ENCODE measurements around the gene KDM2A.
A peak's percentile ranks its signal among the peaks of the same experiment; 100 is the strongest.

KDM2A gene

DNA sequence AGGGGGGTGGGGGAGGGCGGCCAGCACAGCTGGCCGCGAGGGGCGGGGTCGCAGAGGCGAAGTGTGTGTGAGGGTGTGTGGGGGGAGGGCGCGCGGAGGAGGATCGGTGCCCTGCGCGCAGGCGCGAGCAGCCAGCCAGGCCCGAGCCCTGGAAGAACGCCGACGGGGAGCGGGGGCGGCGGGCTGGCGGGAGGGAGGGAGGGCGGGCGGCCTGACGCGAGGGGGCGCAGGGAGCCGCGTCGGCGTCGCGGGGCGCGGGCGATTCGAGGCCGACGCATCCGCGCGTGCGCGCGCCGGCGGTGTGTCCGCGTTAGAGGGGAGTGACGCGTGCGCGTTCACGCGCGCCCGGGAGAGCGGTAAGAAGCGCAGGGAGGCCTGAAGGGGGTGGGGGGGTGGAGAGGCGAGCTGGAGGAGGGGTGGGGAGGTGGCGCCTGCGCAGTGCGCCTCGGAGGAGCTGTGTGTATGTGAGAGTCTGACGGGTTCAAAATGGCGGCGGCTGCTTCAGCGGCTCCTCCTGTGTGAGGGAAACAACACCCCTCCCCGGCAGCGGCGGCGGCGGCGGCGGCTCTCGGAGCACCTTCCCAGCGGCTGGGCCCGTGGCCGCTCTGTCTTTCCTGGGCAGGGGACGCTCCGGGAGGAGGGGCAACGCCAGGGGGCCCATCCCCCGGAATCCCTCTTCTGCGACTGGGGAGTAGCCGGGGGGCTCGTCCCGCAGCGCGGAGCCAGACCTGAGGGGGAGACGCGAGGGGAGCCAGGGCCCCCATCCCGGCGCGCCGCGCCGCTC lies at the start of gene KDM2A:
KDM2A (plus strand) TSS at position 463 of the 784 bp plus-strand sequence. CDS start 2,054 bp downstream, outside the sequence.
- DNase-seq (ENCODE audit: low read depth in 2 of 2) = peak; percentile 97 to 98

DNA sequence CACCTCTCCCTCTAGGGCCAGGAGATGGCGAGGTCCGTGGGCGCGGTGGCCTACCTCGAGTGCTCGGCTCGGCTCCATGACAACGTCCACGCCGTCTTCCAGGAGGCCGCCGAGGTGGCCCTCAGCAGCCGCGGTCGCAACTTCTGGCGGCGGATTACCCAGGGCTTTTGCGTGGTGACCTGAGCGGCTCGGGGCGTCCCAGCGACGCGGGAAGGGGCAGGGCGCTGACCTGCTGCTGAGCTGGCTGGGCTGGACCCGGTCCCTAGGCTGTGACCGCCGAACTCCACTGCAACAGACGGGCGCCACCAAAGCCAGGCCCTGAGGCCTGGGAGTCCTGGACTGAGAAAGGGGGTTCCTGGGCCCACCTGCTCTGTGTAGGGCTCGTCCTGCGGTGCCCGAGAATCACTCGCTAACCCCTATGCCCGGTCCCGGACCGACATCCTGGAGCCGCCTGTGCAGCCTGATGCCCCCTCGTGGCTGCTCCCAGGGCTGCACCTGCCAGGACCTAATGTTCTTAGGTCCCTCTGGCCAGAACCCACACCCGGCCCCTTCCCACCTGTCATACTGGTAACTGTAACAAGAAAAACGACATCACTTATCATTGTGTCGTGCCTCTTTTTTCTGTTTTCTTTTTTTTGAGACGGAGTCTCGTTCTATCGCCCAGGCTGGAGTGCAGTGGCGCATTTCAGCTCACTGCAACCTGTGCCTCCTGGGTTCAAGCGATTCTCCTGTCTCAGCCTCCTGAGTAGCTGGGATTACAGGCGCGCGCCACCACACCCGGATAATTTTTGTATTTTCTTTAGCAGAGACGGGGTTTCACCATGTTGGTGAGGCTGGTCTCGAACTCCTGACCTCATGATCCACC lies 47.4 kb upstream of the KDM2A start:
- DNase-seq (ENCODE audit: low read depth in 2 of 2) = peak; percentile 45 to 71

DNA sequence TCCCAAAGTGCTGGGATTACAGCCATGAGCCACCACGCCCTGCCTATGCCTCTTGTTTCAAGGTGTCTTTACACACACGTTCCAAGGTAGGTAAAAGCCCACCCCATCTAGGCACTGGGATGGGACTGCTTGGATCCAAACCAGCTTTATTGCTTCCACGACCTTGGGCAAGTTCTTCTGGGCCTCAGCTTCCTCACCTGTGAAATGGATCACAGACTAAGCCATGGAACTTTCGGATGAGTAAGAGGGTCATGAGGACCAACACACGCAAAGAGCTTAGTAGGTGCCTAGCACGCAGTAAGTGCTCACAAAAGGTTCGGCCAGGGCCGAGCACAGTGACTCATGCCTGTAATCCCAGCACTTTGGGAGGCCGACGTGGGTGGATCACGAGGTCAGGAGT lies 46.8 kb upstream of the KDM2A start:
- DNase-seq (ENCODE audit: low read depth in 2 of 2) = no peak

DNA sequence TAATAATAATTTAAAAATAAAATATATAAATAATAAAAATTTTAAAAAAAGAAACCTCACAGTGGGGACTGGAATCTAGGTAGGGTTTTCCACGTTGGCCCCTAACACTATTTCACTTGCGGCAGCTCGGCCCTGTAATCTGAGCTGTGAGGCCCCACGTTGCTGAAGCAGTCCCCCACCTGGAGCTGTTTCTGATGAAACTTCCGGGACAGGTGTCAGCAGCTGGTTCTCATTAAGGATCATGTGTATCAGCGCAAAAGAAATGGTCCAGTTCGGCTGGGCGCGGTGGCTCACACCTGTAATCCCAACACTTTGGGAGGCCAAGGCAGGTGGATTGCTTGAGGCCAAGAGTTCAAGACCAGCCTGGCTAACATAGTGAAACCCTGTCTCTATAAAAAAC lies 45.2 kb upstream of the KDM2A start:
- no peak for DNase-seq (ENCODE audit: low read depth in 2 of 2)

DNA sequence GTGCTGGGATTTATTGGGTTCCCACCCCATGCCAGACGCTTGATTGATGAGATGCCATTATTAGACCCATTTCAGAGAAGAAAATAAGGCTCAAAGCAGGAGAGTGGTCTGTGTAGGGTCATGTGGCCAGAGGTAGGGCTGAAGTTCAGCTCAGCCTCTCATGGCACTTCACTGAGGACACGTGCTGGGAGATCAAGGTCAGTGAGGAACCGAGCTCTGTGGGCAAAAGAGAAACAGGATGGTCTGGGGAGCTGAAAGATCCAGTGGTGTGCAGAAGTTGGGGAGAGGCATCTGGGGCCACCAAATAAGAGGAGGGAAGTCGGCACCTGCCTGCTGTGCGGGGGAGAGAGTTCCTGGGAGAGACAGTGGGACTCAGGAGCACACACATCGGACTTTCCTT lies 42.9 kb upstream of the KDM2A start:
- DNase-seq (ENCODE audit: low read depth in 2 of 2) = no peak

DNA sequence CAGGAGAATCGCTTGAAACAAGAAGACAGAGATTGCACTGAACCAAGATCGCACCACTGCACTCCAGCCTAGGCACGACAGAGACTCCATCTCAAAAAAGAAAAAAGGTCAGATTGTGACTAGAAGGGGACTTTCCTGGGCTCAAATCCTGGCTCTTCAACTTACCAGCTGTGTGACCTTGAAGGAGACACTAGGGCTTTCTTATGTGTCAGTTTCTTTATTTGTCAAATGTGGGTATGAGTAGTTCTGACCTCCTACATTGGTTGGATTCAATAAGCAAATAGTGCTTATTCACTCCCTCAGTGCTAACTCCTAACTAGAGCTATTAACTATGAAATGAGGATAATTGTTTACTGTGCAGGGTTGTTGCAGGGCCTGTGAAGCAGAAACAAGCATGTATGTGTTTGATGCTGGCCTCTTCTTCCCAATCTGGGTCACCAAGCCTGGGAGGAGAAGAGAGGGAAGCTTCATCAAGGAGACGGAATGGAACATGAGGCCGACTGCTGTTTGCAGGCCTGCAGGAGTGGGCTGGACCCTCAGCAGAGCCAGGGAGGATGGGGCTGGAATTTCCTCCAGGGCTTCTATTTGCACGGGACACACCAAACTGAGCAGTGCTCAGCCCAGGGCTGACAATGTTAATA lies 39.9 kb upstream of the KDM2A start:
- DNase-seq (ENCODE audit: low read depth in 2 of 2) = no peak

DNA sequence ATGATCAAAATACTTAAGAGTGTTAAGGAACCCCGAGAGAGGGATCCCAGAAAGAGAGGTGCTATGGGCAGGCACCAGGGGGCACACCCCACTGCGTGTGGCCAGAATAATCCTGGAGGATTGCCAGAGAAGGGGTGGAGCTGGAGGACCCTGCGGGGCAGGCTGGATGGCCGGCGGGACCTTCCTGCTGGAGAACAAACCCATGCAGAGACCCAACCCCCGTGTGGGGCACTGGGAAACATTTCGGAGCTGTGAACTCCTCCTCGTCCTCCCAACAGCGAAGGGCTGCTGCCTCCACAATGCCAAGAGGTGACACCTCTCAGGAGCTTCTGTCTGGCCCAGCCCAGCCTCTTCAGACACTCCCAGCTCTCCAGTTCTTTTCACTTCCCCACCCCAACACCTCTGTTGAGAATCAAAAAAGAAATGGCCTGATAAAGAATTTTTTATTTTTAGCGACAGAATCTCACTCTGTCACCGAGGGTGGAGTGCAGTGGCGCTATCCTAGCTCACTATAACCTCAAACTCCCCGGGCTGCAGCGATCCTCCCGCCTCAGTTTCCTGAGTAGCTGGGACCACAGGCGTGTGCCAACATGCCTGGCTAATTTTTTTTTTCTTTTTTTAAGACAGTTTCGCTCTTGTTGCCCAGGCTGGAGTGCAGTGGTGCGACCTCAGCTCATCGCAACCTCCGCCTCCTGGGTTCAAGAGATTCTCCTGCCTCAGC lies 36.8 kb upstream of the KDM2A start:
- DNase-seq (ENCODE audit: low read depth in 2 of 2) = no peak

DNA sequence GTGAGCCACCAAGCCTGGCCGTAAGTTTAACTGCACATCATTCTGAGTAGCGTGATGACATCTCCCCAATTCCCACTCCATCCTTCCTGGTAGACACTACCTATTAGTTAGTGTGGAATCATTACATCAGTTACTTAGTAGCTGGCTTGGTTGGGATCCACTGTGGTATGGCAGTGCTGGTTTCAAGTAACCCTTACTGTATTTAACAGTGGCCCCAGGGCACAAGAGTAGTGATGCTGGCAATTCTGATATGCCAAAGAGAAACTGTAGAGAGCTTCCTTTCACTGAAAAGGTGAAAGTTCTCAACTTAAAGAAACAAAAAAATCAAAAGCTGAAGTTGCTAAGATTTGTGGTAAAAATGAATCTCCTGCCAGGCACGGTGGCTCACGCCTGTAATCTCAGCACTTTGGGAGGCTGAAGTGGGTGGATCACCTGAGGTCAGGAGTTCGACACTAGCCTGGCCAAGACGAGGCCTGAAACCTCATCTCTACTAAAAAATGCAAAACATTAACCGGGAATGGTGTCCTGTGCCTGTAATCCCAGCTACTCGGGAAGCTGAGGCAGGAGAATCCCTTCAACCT lies 35.2 kb upstream of the KDM2A start:
- no peak for DNase-seq (ENCODE audit: low read depth in 2 of 2)

DNA sequence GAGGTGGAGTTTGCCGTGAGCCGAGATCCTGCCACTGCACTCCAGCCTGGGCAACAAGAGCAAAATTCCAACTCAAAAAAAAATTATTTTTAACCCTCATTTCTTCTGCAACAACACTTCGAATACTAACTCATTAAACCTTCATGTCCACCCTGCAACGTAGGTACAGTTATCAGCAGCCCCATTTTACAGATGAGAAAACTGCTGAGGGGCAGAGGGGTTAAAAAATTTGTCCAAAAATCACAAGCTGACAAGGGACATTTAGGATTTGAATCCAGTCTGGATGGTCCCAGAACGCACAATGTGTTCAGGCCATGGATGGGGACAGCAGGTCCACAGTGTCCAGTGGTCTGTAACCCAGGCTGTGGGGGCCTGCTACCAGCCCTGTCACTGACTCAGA lies 33.4 kb upstream of the KDM2A start:
- DNase-seq (ENCODE audit: low read depth in 2 of 2) = no peak

DNA sequence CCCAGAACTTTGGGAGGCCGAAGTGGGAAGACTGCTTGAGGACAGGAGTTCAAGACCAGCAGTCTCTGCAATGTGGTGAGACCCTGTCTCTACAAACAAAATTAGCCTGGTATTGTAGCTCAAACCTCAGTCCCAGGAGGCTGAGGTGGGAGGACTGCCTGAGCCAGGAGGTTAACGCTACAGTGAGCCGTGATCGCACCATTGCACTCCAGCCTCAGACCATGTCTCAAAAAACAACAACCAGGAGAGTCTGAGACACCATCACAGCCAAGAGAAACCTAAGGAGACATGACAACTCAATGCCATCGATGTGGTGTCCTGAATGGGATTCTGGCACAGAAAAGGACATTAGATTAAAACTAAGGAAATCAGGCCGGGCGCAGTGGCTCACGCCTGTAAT lies 28.3 kb upstream of the KDM2A start:
- DNase-seq (ENCODE audit: low read depth in 2 of 2) = no peak

DNA sequence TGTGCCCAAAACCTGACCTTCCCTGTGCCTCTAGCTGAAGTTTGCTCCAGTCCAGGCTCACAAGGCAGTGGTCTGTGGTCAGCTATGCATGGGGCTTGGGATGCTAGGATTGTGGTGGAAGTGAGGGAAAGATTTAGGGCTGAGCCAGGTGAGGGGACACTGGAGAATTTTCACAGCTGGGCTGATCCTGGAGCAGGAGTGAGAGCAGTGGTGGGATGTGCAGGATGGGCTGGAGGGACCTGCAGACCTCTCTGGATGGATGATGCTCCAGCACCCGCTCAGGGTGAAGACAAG lies 23.9 kb upstream of the KDM2A start:
- no peak for DNase-seq (ENCODE audit: low read depth in 2 of 2)

DNA sequence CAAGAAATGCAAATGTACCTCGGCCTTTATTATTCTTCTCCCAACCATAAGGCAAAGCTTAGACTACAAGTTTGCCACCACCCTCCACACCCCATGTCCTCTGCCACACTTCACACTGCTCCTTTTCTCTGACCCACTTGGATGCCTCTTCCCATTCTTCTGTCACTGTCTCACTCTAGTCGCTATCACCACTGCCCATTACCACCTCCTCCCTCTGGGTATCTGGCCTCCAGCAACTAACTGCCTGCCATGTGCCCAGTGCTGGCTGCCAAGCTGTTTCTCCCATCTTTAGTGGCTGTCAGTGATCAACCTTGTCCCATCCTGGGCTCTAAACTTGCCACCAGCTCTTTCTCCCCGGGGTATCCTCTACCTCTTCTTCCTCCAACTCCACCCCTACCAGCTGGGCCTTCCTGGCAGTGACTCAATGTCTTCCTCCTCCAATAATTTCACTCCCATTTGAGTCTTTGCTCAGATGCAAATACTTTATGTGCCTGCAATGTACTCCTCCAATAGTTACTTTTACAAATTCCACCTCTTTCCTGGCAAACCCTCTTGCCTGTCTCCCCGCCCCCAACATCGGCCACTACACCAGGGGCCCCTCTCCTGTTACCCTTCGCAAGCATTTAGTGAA lies 20.1 kb upstream of the KDM2A start:
- DNase-seq (ENCODE audit: low read depth in 2 of 2) = no peak

DNA sequence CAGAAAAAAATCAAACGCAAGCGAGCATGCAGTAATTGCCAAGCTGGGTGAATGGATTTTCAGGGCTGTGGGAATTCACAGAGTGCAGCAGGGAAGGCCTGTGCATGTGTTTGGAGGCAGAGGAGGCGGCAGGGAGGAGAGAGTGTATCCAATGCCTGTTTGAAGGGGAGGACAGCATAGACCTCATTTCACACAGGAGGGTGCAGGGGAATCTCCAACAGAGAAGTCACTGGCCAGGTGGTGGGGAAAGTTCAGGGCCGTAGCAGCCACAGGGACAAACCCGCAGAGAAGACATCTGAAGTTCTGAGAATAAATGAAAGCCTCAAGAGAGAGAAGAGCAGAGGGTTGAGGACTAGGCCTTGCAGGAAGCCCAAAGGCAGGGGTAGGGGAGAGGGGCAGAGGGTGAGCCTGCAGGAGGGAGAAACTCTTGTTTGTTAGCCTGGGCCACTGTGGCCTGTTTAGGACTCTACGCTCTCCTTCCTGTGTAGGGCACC lies 19.2 kb upstream of the KDM2A start:
- DNase-seq (ENCODE audit: low read depth in 2 of 2) = no peak

DNA sequence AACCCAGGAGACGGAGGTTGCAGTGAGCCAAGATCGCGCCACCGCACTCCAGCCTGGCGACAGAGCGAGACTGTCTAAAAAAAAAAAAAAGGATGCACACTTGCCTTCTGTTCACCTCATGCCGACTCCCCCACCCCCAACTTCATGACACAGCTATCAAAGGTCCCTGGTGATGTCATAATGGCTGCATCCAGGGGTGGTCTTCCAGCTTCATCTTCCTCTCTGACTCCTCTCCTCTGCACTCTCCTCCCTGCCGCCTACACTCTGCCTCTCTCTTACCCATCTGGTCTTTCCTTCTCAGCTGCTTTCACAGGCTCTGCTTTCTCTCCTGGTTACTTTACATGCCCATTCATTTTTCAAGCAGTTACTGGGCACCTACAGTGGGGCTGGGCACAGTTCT lies 16.4 kb upstream of the KDM2A start:
- DNase-seq (ENCODE audit: low read depth in 2 of 2) = no peak

DNA sequence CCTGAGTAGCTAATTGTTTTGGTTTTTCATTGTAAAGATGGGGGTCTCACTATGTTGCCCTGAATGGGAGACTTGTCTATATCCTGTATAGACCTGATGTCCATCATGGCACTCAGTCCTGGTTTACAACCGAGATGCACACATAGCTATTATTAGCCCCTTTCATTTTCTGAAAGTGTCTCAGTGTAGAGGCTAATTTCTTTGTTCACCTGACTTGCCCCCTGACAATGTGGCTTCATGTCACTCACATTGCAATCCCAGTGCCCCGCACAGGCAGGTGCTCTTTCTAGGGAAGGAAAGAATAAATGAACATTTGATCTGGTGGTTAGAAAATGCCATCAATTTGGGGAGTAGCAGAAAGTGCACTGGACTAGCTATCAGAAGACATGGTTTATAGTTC lies 13.1 kb upstream of the KDM2A start:
- no peak for DNase-seq (ENCODE audit: low read depth in 2 of 2)

DNA sequence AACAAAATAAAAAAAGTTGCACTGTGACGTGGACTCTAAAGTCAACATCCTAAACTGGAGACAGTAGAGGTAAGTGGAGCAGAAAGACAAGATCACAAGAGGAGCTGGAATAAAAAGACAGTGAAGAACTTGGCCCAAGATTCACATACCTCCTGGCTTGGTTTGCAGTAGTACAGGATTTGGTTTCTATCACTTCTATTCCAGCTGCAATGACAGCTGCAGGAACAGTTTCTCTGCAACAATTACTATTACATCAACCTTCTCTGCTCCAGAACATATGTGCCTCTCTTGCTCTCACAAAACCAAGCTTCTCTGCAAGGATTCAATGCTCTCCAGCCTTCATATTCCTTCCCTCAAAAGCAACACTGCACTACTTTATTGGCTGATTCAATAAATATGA lies 7.8 kb upstream of the KDM2A start:
- no peak for DNase-seq (ENCODE audit: low read depth in 2 of 2)

DNA sequence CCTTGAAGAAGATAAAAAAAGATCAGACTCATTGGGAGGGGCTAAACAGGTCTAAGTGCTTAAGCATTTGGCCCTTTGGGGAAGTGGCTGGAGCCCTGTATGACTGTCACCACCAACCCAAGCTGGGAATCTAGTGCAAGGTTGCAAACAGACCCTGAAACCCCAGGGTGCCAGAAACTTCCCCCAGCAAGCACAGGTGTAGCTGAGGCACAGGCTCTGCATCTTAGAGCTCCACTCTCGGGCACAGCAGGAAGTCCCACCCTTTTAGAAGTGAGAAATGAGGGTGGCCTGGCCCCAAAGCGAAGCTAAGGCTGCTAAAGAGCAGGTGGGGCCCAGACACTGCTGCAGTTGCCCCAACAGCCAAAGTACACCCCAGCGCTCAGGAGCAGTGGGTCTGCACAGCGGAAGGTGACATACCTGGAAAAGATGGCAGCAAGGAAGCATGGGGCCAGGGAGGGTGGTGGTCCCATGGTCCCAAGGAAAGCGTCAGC lies 5.8 kb upstream of the KDM2A start:
- DNase-seq (ENCODE audit: low read depth in 2 of 2) = no peak

DNA sequence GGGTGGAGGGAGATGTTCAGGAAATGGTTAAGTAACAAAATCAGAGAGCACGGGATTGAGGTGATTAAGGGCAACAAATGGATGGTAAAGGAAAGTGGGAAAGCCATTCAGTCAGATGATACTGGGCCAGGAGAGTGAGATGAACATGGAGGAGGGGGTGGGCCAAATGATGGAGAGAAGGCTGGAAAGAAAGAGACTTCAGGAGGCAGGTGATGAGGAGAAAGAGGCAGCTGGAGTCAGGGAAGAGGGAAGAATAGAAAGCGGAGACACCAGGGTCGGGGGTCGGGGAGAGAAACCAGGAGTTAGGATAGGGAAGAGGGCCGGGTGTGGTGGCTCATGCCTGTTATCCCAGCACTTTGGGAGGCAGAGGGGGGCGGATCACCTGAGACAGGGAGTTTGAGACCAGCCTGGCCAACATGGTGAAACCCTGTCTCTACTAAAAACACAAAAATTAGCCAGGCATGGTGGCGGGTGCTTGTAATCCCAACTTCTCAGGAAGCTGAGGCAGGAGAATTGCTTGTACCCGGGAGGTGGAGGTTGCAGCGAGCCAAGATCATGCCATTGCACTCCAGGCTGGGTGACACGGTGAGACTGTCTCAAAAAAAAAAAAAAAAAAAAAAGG lies 4.7 kb upstream of the KDM2A start:
- DNase-seq (ENCODE audit: low read depth in 2 of 2) = no peak

DNA sequence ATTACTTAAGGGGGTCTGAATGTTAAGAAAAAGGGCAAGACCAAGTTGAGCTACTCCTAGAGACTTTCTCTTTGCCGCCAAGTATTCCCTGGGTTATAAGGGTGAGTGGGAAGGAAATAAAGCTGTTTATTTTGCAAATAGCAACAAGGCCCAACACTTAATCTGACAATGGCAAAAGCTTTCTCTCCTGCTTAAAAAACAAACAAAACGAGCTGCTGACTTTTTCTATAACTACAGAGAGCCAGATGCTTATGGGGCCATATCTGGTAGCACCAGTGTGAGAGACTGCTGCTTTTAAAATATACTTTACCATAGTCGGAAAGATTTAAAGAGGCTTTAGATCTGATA lies 2.3 kb upstream of the KDM2A start:
- no peak for DNase-seq (ENCODE audit: low read depth in 2 of 2)

DNA sequence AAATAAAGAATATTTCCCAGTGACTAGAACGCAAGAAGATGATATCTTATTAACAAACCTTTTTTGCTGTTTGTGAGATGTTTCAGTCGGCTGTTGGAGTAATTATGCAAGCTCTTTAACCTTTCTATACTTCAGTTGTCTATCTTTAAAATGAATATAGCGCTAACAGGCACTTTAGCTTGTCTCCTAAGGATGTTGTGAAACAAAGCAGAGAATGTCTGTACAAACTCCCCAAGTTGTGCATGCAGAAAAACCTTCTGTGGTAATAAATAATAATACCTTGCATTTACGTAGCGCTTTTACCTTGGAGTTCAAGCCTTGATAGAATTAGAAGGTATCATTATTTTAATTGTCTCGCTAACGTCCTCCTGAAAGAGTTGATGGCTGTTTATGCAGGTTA lies 1.9 kb upstream of the KDM2A start:
- no peak for DNase-seq (ENCODE audit: low read depth in 2 of 2)
